H1 (cell line): ENCODE measurements around the gene GPC6. TPM values are rescaled to one million over a fixed set of nuclear protein-coding genes. Genes with fewer than 3 reads are reported as not detected.

Experiments used
- CHD2 ChIP-seq: IDR thresholded peaks from 2 replicates; pipeline ENCODE4 v1.6.1; 2012; ENCODE audit warnings: low read length, improper control_type of control experiment
- EGR1 ChIP-seq: IDR thresholded peaks from 2 replicates; pipeline ENCODE4 v1.6.1; 2011; ENCODE audit warnings: low read depth, low read length, borderline replicate concordance
- GTF2F1 ChIP-seq: IDR thresholded peaks from 2 replicates; pipeline ENCODE4 v1.6.1; 2012; ENCODE audit warnings: low read depth, low read length, improper control_type of control experiment, borderline replicate concordance
- HDAC6 ChIP-seq: IDR thresholded peaks from one replicate; pipeline ENCODE4 v1.7.1; 2012; ENCODE audit warnings: low read depth, mild to moderate bottlenecking, inconsistent platforms, low read length, moderate library complexity
- JUND ChIP-seq: IDR thresholded peaks from 2 replicates; pipeline ENCODE4 v1.6.1; 2011; ENCODE audit warnings: mild to moderate bottlenecking, improper control_type of control experiment, low read length
- KDM4A ChIP-seq: IDR thresholded peaks from one replicate; pipeline ENCODE4 v1.7.1; 2012; ENCODE audit warnings: low read depth, mild to moderate bottlenecking, moderate library complexity, low read length, inconsistent platforms; ENCODE audit not compliant: severe bottlenecking
- POLR2AphosphoS5 ChIP-seq: IDR thresholded peaks from 2 replicates; pipeline ENCODE4 v1.6.1; 2011; ENCODE audit warnings: low read depth, low read length
- RAD21 ChIP-seq, 2 experiments: IDR thresholded peaks in 1 of 2; conservative IDR thresholded peaks in 1 of 2; 2 replicates each; pipeline ENCODE4 v1.6.1; 2011; ENCODE audit warnings: low read depth in 2 of 2, low read length in 2 of 2, improper control_type of control experiment in 1 of 2, inconsistent platforms in 1 of 2, mild to moderate bottlenecking in 1 of 2, moderate library complexity in 1 of 2
- TAF1 ChIP-seq: IDR thresholded peaks from 2 replicates; pipeline ENCODE4 v1.6.1; 2011; ENCODE audit warnings: mild to moderate bottlenecking, low read depth, low read length
- TCF12 ChIP-seq: IDR thresholded peaks from 2 replicates; pipeline ENCODE4 v1.6.1; 2011; ENCODE audit warnings: low read depth, mild to moderate bottlenecking, low read length
- polyA plus RNA-seq, 7 experiments: library from polyadenylated mRNA; depleted of rRNA in 3 of 7; stranded (reverse) in 5 of 7; unstranded in 2 of 7; fragments of >200 nt in 5 of 7; fragments of 200-250 nt in 2 of 7; gene quantifications; 1 replicate in 5 of 7; 2 replicates in 1 of 7; 4 replicates in 1 of 7; pipeline versions ENCODE4 v1.2.1 to v1.2.3, GENCODE V29; 2011 to 2013; ENCODE audit warnings: missing spikeins in 2 of 7, mixed read lengths in 2 of 7
- total RNA-seq: library from RNA; stranded (reverse); fragmentation: NEBNext Ultra II Directional; extraction: Animal tissue kit (Norgen Biotek cat#: 25700); gene quantifications from 2 replicates; pipeline ENCODE4 v1.2.1, GENCODE V29; 2021
- TF ChIP-seq, protein P1 (sequence below): fragments of 300-600 bp; sonication (generic); IDR thresholded peaks from 2 replicates; pipeline ENCODE4 v1.7.1; 2012; ENCODE audit warnings: low read length, moderate library complexity, mild to moderate bottlenecking, inconsistent platforms; ENCODE audit not compliant: insufficient replicate concordance
- TF ChIP-seq, protein P2 (sequence below): IDR thresholded peaks from 2 replicates; pipeline ENCODE4 v1.6.1; 2012; ENCODE audit warnings: inconsistent platforms

GPC6 gene
- total and polyA plus RNA-seq, 2 of the 8 experiments (the other 6 are each of a cell fraction or from before 2014, with no cell fraction given) = 5.4 to 12.0 TPM

DNA sequence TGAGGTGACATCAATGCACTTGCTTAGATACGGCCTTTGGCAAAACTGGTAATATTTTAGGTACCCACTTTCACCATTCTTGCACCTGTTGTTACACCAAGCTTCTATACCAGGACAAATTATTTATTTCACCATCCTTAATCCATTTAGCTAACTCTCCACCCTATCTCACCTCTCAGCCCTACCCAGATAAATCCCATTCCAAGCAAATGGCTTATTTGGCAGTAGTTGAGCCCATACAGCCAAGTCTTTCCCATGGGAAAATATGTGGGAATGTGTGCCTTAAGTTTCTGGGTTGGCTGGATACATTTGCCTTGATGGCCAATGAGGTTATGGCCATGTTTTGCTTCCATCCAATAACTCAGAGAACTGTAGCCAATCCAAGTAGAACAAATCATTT is 551.9 kb downstream of the GPC6 start (continued):
- TF ChIP-seq, protein P1, sequence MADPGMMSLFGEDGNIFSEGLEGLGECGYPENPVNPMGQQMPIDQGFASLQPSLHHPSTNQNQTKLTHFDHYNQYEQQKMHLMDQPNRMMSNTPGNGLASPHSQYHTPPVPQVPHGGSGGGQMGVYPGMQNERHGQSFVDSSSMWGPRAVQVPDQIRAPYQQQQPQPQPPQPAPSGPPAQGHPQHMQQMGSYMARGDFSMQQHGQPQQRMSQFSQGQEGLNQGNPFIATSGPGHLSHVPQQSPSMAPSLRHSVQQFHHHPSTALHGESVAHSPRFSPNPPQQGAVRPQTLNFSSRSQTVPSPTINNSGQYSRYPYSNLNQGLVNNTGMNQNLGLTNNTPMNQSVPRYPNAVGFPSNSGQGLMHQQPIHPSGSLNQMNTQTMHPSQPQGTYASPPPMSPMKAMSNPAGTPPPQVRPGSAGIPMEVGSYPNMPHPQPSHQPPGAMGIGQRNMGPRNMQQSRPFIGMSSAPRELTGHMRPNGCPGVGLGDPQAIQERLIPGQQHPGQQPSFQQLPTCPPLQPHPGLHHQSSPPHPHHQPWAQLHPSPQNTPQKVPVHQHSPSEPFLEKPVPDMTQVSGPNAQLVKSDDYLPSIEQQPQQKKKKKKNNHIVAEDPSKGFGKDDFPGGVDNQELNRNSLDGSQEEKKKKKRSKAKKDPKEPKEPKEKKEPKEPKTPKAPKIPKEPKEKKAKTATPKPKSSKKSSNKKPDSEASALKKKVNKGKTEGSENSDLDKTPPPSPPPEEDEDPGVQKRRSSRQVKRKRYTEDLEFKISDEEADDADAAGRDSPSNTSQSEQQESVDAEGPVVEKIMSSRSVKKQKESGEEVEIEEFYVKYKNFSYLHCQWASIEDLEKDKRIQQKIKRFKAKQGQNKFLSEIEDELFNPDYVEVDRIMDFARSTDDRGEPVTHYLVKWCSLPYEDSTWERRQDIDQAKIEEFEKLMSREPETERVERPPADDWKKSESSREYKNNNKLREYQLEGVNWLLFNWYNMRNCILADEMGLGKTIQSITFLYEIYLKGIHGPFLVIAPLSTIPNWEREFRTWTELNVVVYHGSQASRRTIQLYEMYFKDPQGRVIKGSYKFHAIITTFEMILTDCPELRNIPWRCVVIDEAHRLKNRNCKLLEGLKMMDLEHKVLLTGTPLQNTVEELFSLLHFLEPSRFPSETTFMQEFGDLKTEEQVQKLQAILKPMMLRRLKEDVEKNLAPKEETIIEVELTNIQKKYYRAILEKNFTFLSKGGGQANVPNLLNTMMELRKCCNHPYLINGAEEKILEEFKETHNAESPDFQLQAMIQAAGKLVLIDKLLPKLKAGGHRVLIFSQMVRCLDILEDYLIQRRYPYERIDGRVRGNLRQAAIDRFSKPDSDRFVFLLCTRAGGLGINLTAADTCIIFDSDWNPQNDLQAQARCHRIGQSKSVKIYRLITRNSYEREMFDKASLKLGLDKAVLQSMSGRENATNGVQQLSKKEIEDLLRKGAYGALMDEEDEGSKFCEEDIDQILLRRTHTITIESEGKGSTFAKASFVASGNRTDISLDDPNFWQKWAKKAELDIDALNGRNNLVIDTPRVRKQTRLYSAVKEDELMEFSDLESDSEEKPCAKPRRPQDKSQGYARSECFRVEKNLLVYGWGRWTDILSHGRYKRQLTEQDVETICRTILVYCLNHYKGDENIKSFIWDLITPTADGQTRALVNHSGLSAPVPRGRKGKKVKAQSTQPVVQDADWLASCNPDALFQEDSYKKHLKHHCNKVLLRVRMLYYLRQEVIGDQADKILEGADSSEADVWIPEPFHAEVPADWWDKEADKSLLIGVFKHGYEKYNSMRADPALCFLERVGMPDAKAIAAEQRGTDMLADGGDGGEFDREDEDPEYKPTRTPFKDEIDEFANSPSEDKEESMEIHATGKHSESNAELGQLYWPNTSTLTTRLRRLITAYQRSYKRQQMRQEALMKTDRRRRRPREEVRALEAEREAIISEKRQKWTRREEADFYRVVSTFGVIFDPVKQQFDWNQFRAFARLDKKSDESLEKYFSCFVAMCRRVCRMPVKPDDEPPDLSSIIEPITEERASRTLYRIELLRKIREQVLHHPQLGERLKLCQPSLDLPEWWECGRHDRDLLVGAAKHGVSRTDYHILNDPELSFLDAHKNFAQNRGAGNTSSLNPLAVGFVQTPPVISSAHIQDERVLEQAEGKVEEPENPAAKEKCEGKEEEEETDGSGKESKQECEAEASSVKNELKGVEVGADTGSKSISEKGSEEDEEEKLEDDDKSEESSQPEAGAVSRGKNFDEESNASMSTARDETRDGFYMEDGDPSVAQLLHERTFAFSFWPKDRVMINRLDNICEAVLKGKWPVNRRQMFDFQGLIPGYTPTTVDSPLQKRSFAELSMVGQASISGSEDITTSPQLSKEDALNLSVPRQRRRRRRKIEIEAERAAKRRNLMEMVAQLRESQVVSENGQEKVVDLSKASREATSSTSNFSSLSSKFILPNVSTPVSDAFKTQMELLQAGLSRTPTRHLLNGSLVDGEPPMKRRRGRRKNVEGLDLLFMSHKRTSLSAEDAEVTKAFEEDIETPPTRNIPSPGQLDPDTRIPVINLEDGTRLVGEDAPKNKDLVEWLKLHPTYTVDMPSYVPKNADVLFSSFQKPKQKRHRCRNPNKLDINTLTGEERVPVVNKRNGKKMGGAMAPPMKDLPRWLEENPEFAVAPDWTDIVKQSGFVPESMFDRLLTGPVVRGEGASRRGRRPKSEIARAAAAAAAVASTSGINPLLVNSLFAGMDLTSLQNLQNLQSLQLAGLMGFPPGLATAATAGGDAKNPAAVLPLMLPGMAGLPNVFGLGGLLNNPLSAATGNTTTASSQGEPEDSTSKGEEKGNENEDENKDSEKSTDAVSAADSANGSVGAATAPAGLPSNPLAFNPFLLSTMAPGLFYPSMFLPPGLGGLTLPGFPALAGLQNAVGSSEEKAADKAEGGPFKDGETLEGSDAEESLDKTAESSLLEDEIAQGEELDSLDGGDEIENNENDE = no peak
- TF ChIP-seq HDAC6 = no peak
- TF ChIP-seq JUND = no peak
- no peak for TF ChIP-seq EGR1
- no peak for TF ChIP-seq TCF12
- TF ChIP-seq TAF1 = no peak
- TF ChIP-seq GTF2F1 = no peak
- TF ChIP-seq POLR2AphosphoS5 = no peak
- no peak for TF ChIP-seq RAD21 (IDR thresholded peaks at IDR 0.05 in 1 of 2, conservative IDR thresholded peaks at IDR 0.05 in 1 of 2; ENCODE audit: low read depth in 2 of 2, low read length in 2 of 2)
- TF ChIP-seq, protein P2, sequence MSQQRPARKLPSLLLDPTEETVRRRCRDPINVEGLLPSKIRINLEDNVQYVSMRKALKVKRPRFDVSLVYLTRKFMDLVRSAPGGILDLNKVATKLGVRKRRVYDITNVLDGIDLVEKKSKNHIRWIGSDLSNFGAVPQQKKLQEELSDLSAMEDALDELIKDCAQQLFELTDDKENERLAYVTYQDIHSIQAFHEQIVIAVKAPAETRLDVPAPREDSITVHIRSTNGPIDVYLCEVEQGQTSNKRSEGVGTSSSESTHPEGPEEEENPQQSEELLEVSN = no peak
- no peak for TF ChIP-seq KDM4A
- TF ChIP-seq CHD2 = no peak
